Lung (tissue), 12 donors: ENCODE measurements around the gene CST11. TPM values are rescaled to one million over a fixed set of nuclear protein-coding genes. Genes with fewer than 3 reads are reported as not detected.

ENCODE experiments used
- ATAC-seq: fragments of 200-7000 bp; cut with Tn5 transposase; one replicate; pipeline ENCODE4 v1.9.1; 2020; ENCODE audit warnings: moderate number of reproducible peaks; ENCODE audit not compliant: insufficient read depth, low FRiP score
- DNase-seq, 3 donors: peaks; one replicate each; pipeline ENCODE4 v3.0.0-alpha.2; 2013 to 2017
- H3K27ac ChIP-seq, 2 donors: one replicate each; pipeline ENCODE4 v1.5.1; 2013; ENCODE audit warnings: mild to moderate bottlenecking in 2 of 2, moderate library complexity in 2 of 2, control low read depth in 1 of 2, inconsistent platforms in 1 of 2, low read depth in 1 of 2, low read length in 1 of 2
- H3K27me3 ChIP-seq, 3 donors: one replicate each; pipeline ENCODE4 v1.5.1; 2013; ENCODE audit warnings: low read length in 2 of 3; ENCODE audit not compliant: control insufficient read depth in 3 of 3, insufficient read depth in 3 of 3
- H3K36me3 ChIP-seq, 4 donors: one replicate each; pipeline ENCODE4 v1.5.1; 2013; ENCODE audit warnings: low read length in 4 of 4, mild to moderate bottlenecking in 1 of 4, moderate library complexity in 1 of 4; ENCODE audit not compliant: control insufficient read depth in 4 of 4, insufficient read depth in 4 of 4
- H3K4me1 ChIP-seq, 5 donors: one replicate each; pipeline ENCODE4 v1.5.1; 2013; ENCODE audit warnings: low read length in 5 of 5, mild to moderate bottlenecking in 2 of 5, moderate library complexity in 1 of 5; ENCODE audit not compliant: control insufficient read depth in 5 of 5, insufficient read depth in 5 of 5
- H3K4me3 ChIP-seq: one replicate; pipeline ENCODE4 v1.5.1; 2013; ENCODE audit warnings: mild to moderate bottlenecking, control low read depth, moderate library complexity
- H3K9ac ChIP-seq, 2 donors: one replicate each; pipeline ENCODE4 v1.5.1; 2013; ENCODE audit warnings: low read length in 2 of 2, control low read depth in 1 of 2; ENCODE audit not compliant: insufficient read depth in 1 of 2
- H3K9me3 ChIP-seq, 4 donors: one replicate each; pipeline ENCODE4 v1.5.1; 2013; ENCODE audit warnings: low read length in 3 of 4, mild to moderate bottlenecking in 1 of 4, moderate library complexity in 1 of 4; ENCODE audit not compliant: control insufficient read depth in 4 of 4, insufficient read depth in 3 of 4
- WGBS, 2 donors: extraction: QIAGEN DNeasy Blood & Tissue Kit; methylation state at CpG; one replicate each; pipeline ENCODE4 v1.1.7; 2013; 5-methylcytosine and 5-hydroxymethylcytosine counted together
- polyA plus RNA-seq, 2 donors: library from polyadenylated mRNA; stranded (reverse); fragments of 200-250 nt; gene quantifications; one replicate each; pipeline ENCODE4 v1.2.1, GENCODE V29; 2013
- total RNA-seq, 2 donors: library from RNA; depleted of rRNA in 1 of 2; stranded (reverse); fragments of >200 nt in 1 of 2; gene quantifications; one replicate each; pipeline ENCODE4 v1.2.1, GENCODE V29; 2014 to 2021
- TF ChIP-seq, protein P1 (sequence below): IDR thresholded peaks from 2 replicates; pipeline ENCODE4 v1.5.1; 2012; ENCODE audit warnings: mild to moderate bottlenecking; ENCODE audit errors: control extremely low read depth, extremely low read depth
- donor health status: control.
- donor health status: control.
- donor health status: Bipolar disorder and iron deficiency.
- donor health status: healthy.
- donor health status: DM: yes; HTN: yes; CAD: no.

CST11 gene
- total and polyA plus RNA-seq, 4 donors = not detected

- ATAC-seq = no peak
- no peak overlapping the region for H3K27ac ChIP-seq
- no peak for DNase-seq
- no peak overlapping the region for H3K4me3 ChIP-seq
- TF ChIP-seq, protein P1, sequence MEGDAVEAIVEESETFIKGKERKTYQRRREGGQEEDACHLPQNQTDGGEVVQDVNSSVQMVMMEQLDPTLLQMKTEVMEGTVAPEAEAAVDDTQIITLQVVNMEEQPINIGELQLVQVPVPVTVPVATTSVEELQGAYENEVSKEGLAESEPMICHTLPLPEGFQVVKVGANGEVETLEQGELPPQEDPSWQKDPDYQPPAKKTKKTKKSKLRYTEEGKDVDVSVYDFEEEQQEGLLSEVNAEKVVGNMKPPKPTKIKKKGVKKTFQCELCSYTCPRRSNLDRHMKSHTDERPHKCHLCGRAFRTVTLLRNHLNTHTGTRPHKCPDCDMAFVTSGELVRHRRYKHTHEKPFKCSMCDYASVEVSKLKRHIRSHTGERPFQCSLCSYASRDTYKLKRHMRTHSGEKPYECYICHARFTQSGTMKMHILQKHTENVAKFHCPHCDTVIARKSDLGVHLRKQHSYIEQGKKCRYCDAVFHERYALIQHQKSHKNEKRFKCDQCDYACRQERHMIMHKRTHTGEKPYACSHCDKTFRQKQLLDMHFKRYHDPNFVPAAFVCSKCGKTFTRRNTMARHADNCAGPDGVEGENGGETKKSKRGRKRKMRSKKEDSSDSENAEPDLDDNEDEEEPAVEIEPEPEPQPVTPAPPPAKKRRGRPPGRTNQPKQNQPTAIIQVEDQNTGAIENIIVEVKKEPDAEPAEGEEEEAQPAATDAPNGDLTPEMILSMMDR = no peak
- H3K36me3 ChIP-seq = no peaks in the 10 kb centered on the region
- H3K9me3 ChIP-seq = peaks cover 0 to 2% (median 0%) of the 10 kb centered on the region in 4 donors
- H3K9ac ChIP-seq = no peak overlapping the region
- H3K4me1 ChIP-seq = no peaks in the 10 kb centered on the region
- WGBS, 2 donors = 78 to 79% methylated on average over 3 of the region's 3 CpGs
- no peaks in the 10 kb centered on the region for H3K27me3 ChIP-seq
Measured at GRCh38 chr20:23493172-23493772, 40.6 kb upstream of the CST11 start.

DNA sequence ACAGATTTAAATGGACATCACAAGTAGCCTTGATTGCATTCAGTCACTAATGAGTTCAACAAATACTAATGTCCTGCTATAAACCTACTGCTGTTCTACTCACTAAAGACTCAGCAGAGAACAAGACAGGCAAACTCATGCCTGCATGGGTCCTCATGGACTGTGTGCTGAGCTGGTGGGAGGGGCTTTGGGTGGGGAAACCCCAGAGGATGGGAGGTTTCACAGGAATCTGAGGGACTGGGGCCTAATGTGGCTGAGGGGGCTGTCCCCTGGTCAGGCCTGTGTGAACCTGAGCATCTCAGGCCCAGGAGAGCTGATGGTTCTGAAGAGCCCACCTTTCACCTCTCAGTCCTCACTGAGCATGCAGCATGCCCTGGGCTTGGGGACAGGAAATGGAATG, 39.6 kb upstream of the CST11 start:
- peak; percentile 27 for ATAC-seq
- peaks cover 0 to 2% (median 0%) of the 10 kb centered on the region in 4 donors for H3K9me3 ChIP-seq

DNA sequence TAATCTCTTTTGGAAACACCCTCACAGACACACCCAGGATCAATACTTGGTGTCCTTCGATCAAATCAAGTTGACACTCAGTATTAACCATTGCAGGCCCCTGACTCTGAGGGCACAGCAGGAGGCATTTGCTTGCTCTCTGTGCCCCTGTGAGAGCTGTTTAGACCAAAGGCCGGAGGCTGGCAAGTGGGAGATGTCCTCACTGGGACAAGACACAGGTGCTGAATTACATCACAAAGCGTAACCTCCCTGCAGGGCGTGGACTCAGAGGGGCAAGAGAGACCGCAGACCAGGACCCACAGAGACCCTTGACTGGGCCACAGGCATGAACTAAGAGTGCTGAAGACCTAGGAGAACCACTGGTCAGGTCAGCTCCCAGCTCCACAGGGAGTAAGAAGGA, 38.1 kb upstream of the CST11 start, which contains the start of gene CST8:
TSS of gene CST8 (plus strand) at position 301 of the 400 bp plus-strand sequence. CDS start 551 bp downstream, outside the sequence.
- no peak within 1 kb of the TSS for H3K9ac ChIP-seq
- TF ChIP-seq, protein P1 = no peak
- H3K4me1 ChIP-seq = no peaks in the 10 kb centered on the region
- WGBS, 2 donors = 88 to 94% methylated on average over 5 of the region's 5 CpGs
- no peak for DNase-seq
- no peaks in the 10 kb centered on the region for H3K36me3 ChIP-seq
- H3K4me3 ChIP-seq = no peak within 1 kb of the TSS
- no peaks in the 10 kb centered on the region for H3K27me3 ChIP-seq
- no peak for ATAC-seq
- H3K9me3 ChIP-seq = peaks cover 0 to 2% (median 0%) of the 10 kb centered on the region in 4 donors
- H3K27ac ChIP-seq = no peak within 1 kb of the TSS

More for the DNA sequence above, 39.6 kb upstream of the CST11 start:
- Histone ChIP-seq H3K9ac (no peak overlapping the region), H3K4me3 (no peak overlapping the region), H3K27me3 (no peaks in the 10 kb centered on the region), H3K4me1 (no peaks in the 10 kb centered on the region), H3K27ac (no peak overlapping the region), H3K36me3 (no peaks in the 10 kb centered on the region)
- no peak for DNase-seq
- TF ChIP-seq, protein P1 = no peak

DNA sequence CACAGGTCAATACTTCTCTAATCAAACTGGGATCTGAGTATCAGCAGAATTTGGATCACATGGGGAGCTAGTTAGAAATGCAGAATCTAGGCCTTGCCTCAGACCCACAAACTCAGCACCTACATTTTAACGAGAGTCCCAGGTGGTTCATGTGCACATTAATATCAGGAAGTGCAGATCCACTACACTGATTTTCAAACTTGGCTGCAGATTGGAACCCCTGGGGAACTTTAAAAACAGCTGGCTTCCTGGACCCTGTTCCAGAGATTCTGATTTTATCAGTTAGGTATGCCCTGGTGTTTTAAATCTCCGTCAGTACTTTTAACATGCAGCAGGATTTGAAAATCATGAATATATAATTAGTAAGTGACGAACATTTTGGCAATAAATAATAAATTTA, 36.3 kb upstream of the CST11 start:
- Histone ChIP-seq H3K36me3 (no peaks in the 10 kb centered on the region), H3K9me3 (peaks cover 0 to 2% (median 0%) of the 10 kb centered on the region in 4 donors), H3K27me3 (no peaks in the 10 kb centered on the region), H3K9ac (no peak overlapping the region), H3K4me3 (no peak overlapping the region), H3K27ac (no peak overlapping the region), H3K4me1 (no peaks in the 10 kb centered on the region)
- 88 to 90% methylated on average over 3 of the region's 3 CpGs for WGBS, 2 donors
- TF ChIP-seq, protein P1 = no peak
- DNase-seq (no peak), ATAC-seq (no peak)
